Activated CD4-positive, alpha-beta T cell treated with anti-CD3 and anti-CD28 coated beads, Interleukin-2, amount 50 U/mL, for 1 hour (primary cell): ENCODE data around the gene USP15.
"Not testable (repeated sequence)": the region's sequence is repeated elsewhere in the genome, so short reads cannot be mapped to it uniquely, and the experiment has no call there.

Source experiments
- DNase-seq: peaks from one replicate; pipeline ENCODE4 v3.0.0-alpha.2; 2020

Gene USP15

DNA sequence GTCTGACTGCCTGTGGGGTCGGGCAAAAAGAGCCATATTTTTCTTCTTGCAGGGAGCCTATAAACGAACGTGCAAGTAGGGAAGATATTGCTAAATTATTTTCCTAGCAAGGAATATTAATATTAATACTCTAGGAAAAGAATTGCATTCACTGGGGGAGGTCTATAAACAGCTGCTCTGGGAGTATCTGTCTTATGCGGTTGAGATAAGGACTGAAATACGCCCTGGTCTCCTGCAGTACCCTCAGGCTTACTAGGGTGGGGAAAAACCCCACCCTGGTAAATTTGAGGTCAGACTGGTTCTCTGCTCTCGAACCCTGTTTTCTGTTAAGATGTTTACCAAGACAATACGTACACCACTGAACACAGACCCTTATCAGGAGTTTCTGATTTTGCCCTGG lies 203.0 kb downstream of the USP15 start:
- DNase-seq: not testable (repeated sequence)
